GM21576 (cell line): ENCODE measurements around the gene GARIN6.
A peak's percentile ranks its signal among the peaks of the same experiment; 100 is the strongest.
"Not testable (repeated sequence)": the region's sequence is repeated elsewhere in the genome, so short reads cannot be mapped to it uniquely, and the experiment has no call there.

Experiments used
- ATAC-seq: cut with Tn5 transposase; IDR thresholded peaks from one replicate; pipeline ENCODE4 v1.9.1; 2021; ENCODE audit warnings: mild to moderate bottlenecking, moderate library complexity; ENCODE audit not compliant: unreplicated experiment

Gene GARIN6

GRCh38 chr12:99647453-99647852 lies at the start of gene GARIN6:
Gene GARIN6, plus strand, starts transcription at chr12:99647753. Its CDS starts 422 bp downstream, at chr12:99648175.
- ATAC-seq = no peak

- ATAC-seq = no peak
These were observed 48.8 kb upstream of the GARIN6 start for GRCh38 chr12:99598785-99599184.

GRCh38 chr12:99600388-99600787 lies 47.2 kb upstream of the GARIN6 start:
- peak; percentile 75 for ATAC-seq

- no peak for ATAC-seq
These were observed 37.9 kb upstream of the GARIN6 start for GRCh38 chr12:99609455-99610181.

- ATAC-seq = no peak
These were observed 36.4 kb upstream of the GARIN6 start for GRCh38 chr12:99611117-99611516.

- ATAC-seq = no peak
These were observed 36.0 kb upstream of the GARIN6 start for GRCh38 chr12:99611599-99611998.

- no peak for ATAC-seq
These were observed 28.9 kb upstream of the GARIN6 start for GRCh38 chr12:99618657-99619056.

- peak; percentile 98 for ATAC-seq
These were observed 28.0 kb upstream of the GARIN6 start for GRCh38 chr12:99619389-99620158.

- no peak for ATAC-seq
These were observed 27.4 kb upstream of the GARIN6 start for GRCh38 chr12:99620159-99620479.

- ATAC-seq = not testable (repeated sequence)
These were observed 23.0 kb upstream of the GARIN6 start for GRCh38 chr12:99624591-99624990.

- no peak for ATAC-seq
These were observed 20.1 kb upstream of the GARIN6 start for GRCh38 chr12:99627459-99627858.

GRCh38 chr12:99644629-99645028 lies 2.9 kb upstream of the GARIN6 start:
- no peak for ATAC-seq

GRCh38 chr12:99648183-99648582 lies 630 bp downstream of the GARIN6 start:
- no peak for ATAC-seq

GRCh38 chr12:99649551-99649950 lies 2.0 kb downstream of the GARIN6 start:
- no peak for ATAC-seq

- no peak for ATAC-seq
These were observed 11.3 kb downstream of the GARIN6 start for GRCh38 chr12:99658671-99659349.

- no peak for ATAC-seq
These were observed 23.1 kb downstream of the GARIN6 start for GRCh38 chr12:99670635-99671034.

GRCh38 chr12:99680276-99680675 lies 32.7 kb downstream of the GARIN6 start:
- ATAC-seq = no peak

- ATAC-seq = no peak
These were observed 38.6 kb downstream of the GARIN6 start for GRCh38 chr12:99686142-99686541.

GRCh38 chr12:99695050-99695449 lies 47.5 kb downstream of the GARIN6 start:
- ATAC-seq = no peak
